HG03095 (cell line): Measurements from ENCODE around the gene CCNF.

Source experiments
- ATAC-seq: cut with Tn5 transposase; IDR thresholded peaks from one replicate; pipeline ENCODE4 v1.9.1; 2021; ENCODE audit warnings: moderate library complexity; ENCODE audit not compliant: unreplicated experiment

The CCNF gene

GRCh38 chr16:2484898-2485508, 55.8 kb downstream of the CCNF start:
- ATAC-seq, result no peak

- ATAC-seq, result no peak
These were observed 56.7 kb downstream of the CCNF start for GRCh38 chr16:2485811-2486507.

- ATAC-seq, result peak; percentile 66
These were observed 57.6 kb downstream of the CCNF start for GRCh38 chr16:2486645-2487516.

- no peak for ATAC-seq
These were observed 58.2 kb downstream of the CCNF start for GRCh38 chr16:2487517-2487842.

GRCh38 chr16:2487903-2488531, 58.8 kb downstream of the CCNF start:
- ATAC-seq, result no peak

GRCh38 chr16:2489581-2489980, 60.3 kb downstream of the CCNF start:
- no peak for ATAC-seq

GRCh38 chr16:2490190-2491105, 61.2 kb downstream of the CCNF start:
- ATAC-seq, result no peak

GRCh38 chr16:2492292-2492691, 63.0 kb downstream of the CCNF start:
- ATAC-seq, result no peak

- no peak for ATAC-seq
These were observed 64.4 kb downstream of the CCNF start for GRCh38 chr16:2493605-2494004.

GRCh38 chr16:2494616-2495015, 65.4 kb downstream of the CCNF start:
- no peak for ATAC-seq

- no peak for ATAC-seq
These were observed 65.8 kb downstream of the CCNF start for GRCh38 chr16:2495041-2495440.

- ATAC-seq, result no peak
These were observed 67.2 kb downstream of the CCNF start for GRCh38 chr16:2496223-2497115.

GRCh38 chr16:2497116-2497630, 67.9 kb downstream of the CCNF start:
- no peak for ATAC-seq

- ATAC-seq, result no peak
These were observed 68.6 kb downstream of the CCNF start for GRCh38 chr16:2497695-2498484.

GRCh38 chr16:2498531-2499253, 69.4 kb downstream of the CCNF start:
- ATAC-seq, result no peak

- no peak for ATAC-seq
These were observed 70.2 kb downstream of the CCNF start for GRCh38 chr16:2499454-2499853.

- ATAC-seq, result no peak
These were observed 70.7 kb downstream of the CCNF start for GRCh38 chr16:2499890-2500429.
